ENCODE results near the gene RGS12. TPM values are rescaled to one million over a fixed set of nuclear protein-coding genes. Genes with fewer than 3 reads are reported as not detected.

RGS12 gene
- total and polyA plus RNA-seq, 2 of the 8 experiments (the other 6 are each of a cell fraction or from before 2014, with no cell fraction given) = 6.0 to 16.4 TPM

DNA sequence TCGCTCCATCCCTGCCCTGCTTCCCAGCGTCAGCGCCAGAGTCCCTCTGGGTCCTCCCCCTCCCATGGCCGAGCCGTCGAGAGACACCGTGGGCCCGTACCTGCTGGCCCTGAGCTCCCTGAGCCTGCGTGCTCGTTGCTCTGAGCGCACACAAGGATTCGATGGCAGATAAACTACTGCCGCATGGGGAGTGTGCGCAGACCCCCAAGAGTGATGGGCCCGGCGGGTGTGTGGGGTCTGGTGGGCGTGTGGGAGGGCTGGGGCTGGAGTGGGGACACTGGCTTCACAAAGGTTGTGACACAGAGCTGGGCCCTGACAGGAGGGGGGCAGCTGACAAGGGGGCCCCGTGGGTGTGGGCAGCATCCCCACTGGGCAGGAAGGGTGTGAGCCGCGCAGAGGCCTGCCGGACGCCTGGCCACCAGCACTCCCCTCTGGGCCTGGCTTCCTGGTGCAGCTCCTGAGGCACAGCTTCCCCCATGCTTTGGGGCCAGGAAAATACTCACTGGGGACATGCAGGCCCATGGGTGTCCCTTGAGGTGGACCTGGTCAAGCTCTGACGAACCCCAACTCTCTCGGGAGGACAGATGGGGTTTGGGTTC, 4.8 kb upstream of the RGS12 start (continued):
- TF ChIP-seq CHD2 (IDR thresholded peaks at IDR 0.05; ENCODE audit: low read length) = no peak

Measured in H1 (cell line).